GM12874 (cell line): ENCODE results near the gene ETS1.

Source experiments
- CTCF ChIP-seq: IDR thresholded peaks from 2 replicates; pipeline ENCODE4 v1.5.1; 2011; ENCODE audit warnings: low read depth, mild to moderate bottlenecking, control low read depth, low read length, moderate library complexity; ENCODE audit not compliant: insufficient read depth

The ETS1 gene

GRCh38 chr11:128450882-128451651 lies 136.3 kb downstream of the ETS1 start:
- TF ChIP-seq CTCF, result no peak

- TF ChIP-seq CTCF, result no peak
These were observed 138.2 kb downstream of the ETS1 start for GRCh38 chr11:128448981-128449713.

- no peak for TF ChIP-seq CTCF
These were observed 139.0 kb downstream of the ETS1 start for GRCh38 chr11:128448200-128448886.

- TF ChIP-seq CTCF, result no peak
These were observed 140.1 kb downstream of the ETS1 start for GRCh38 chr11:128447233-128447632.

GRCh38 chr11:128437136-128437535 lies 150.2 kb downstream of the ETS1 start:
- TF ChIP-seq CTCF, result no peak

GRCh38 chr11:128434818-128435217 lies 152.5 kb downstream of the ETS1 start:
- no peak for TF ChIP-seq CTCF

- no peak for TF ChIP-seq CTCF
These were observed 152.9 kb downstream of the ETS1 start for GRCh38 chr11:128434411-128434810.
